ENCODE measurements around the gene COX4I2.

Gene COX4I2

GRCh38 chr20:31637660-31638059, at the start of gene COX4I2:
TSS of gene COX4I2 (plus strand) at chr20:31637912. CDS start at chr20:31639018, 1,106 bp downstream.
- DNase-seq: no peak
- no peak within 1 kb of the TSS for H3K27ac ChIP-seq
- H3K4me3 ChIP-seq (ENCODE audit: low read depth, low read length): no peak within 1 kb of the TSS
- H3K36me3 ChIP-seq (replicated peaks): no peaks in the 10 kb centered on the region
- TF ChIP-seq, protein P1, sequence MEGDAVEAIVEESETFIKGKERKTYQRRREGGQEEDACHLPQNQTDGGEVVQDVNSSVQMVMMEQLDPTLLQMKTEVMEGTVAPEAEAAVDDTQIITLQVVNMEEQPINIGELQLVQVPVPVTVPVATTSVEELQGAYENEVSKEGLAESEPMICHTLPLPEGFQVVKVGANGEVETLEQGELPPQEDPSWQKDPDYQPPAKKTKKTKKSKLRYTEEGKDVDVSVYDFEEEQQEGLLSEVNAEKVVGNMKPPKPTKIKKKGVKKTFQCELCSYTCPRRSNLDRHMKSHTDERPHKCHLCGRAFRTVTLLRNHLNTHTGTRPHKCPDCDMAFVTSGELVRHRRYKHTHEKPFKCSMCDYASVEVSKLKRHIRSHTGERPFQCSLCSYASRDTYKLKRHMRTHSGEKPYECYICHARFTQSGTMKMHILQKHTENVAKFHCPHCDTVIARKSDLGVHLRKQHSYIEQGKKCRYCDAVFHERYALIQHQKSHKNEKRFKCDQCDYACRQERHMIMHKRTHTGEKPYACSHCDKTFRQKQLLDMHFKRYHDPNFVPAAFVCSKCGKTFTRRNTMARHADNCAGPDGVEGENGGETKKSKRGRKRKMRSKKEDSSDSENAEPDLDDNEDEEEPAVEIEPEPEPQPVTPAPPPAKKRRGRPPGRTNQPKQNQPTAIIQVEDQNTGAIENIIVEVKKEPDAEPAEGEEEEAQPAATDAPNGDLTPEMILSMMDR (IDR thresholded peaks at IDR 0.05; ENCODE audit: low read depth, low read length, missing control alignments): no peak
- peaks cover 5% of the 10 kb centered on the region for H3K27me3 ChIP-seq (replicated peaks)
- in situ Hi-C loops (cut with HindIII; ENCODE audit: low pct_ligation_motif_present, low sequenced_read_pairs): no loop called here

DNA sequence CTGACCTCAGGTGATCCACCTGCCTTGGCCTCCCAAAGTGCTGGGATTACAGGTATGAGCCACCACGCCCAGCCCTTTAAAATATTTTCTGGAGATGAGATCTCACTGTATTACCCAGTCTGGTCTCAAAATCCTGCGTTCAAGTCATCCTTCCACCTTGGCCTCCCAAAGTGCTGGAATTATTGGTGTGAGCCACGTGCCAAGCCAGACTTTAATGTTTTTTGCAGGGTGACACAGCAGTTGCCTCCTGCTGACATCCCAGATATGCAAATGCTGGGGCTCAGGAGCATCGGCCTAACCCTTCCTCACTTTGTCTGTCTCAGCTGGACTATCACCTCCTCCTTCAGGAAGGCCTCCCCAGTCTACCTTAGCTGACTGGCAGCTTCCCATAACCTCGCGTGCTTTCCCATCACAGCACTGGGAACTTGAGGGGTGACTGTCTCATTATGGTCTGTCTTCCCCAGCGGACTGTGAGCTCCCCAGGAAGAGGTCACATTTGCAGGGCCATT, 46.9 kb upstream of the COX4I2 start:
- Histone ChIP-seq H3K4me3 (ENCODE audit: low read depth, low read length) (no peak overlapping the region), H3K27me3 (replicated peaks) (no peaks in the 10 kb centered on the region), H3K27ac (no peak overlapping the region), H3K36me3 (replicated peaks) (no peaks in the 10 kb centered on the region)
- no peak for DNase-seq
- in situ Hi-C loops (cut with HindIII; ENCODE audit: low pct_ligation_motif_present, low sequenced_read_pairs): no loop called here
- TF ChIP-seq, protein P1 (IDR thresholded peaks at IDR 0.05; ENCODE audit: low read depth, low read length, missing control alignments): no peak

DNA sequence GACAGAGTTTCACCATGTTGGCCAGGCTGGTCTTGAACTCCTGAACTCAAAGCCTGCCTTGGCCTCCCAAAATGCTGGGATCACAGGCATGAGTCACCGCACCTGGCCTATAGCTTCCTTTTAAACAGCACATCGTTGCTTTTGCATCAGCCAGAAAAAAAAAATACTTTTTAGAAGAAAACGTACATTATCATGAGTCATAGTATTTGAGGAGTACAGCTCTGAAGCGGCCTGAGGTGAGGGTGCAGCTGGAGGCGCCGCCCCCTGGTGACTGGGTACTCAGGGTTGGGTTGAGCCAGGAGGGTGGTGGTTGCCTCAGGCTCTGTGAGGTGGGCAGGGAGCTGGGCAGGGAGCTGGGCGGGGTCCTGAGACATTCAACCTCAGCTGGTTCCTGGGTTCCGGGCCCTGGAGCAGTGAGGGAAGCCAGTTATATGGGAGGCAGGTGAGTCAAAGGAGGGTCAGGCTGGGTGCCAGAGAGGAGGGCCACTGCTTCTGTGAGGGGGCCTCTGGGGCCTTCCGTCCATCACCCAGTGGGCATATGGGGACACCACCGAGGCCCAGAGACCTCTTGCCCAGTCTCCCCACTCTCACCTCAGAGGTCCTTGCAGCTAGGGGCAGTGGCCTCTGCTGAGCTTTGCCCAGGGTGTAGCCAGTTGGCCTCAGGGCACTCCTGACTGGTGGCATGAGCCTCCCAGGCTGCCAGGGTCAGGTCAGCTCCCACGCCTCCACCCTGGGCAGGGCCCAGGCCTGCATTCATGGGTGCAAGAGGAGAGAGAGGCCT, 44.3 kb upstream of the COX4I2 start:
- Histone ChIP-seq H3K27ac (no peak overlapping the region), H3K4me3 (ENCODE audit: low read depth, low read length) (no peak overlapping the region), H3K36me3 (replicated peaks) (no peaks in the 10 kb centered on the region), H3K27me3 (replicated peaks) (no peaks in the 10 kb centered on the region)
- DNase-seq: no peak
- in situ Hi-C loops (cut with HindIII; ENCODE audit: low pct_ligation_motif_present, low sequenced_read_pairs): no loop called here
- TF ChIP-seq, protein P1 (IDR thresholded peaks at IDR 0.05; ENCODE audit: low read depth, low read length, missing control alignments): peak; percentile 32

- Histone ChIP-seq H3K27me3 (replicated peaks) (no peaks in the 10 kb centered on the region), H3K36me3 (replicated peaks) (no peaks in the 10 kb centered on the region), H3K27ac (no peak overlapping the region), H3K4me3 (ENCODE audit: low read depth, low read length) (no peak overlapping the region)
- TF ChIP-seq, protein P1 (IDR thresholded peaks at IDR 0.05; ENCODE audit: low read depth, low read length, missing control alignments): no peak
- in situ Hi-C loops (cut with HindIII; ENCODE audit: low pct_ligation_motif_present, low sequenced_read_pairs): no loop called here
- DNase-seq: no peak
Measured at GRCh38 chr20:31594002-31594557, 43.6 kb upstream of the COX4I2 start.

- H3K27ac ChIP-seq: no peak overlapping the region
- DNase-seq: no peak
- no peaks in the 10 kb centered on the region for H3K27me3 ChIP-seq (replicated peaks)
- H3K36me3 ChIP-seq (replicated peaks): no peaks in the 10 kb centered on the region
- in situ Hi-C loops (cut with HindIII; ENCODE audit: low pct_ligation_motif_present, low sequenced_read_pairs): no loop called here
- no peak overlapping the region for H3K4me3 ChIP-seq (ENCODE audit: low read depth, low read length)
- TF ChIP-seq, protein P1 (IDR thresholded peaks at IDR 0.05; ENCODE audit: low read depth, low read length, missing control alignments): no peak
Measured at GRCh38 chr20:31594558-31595379, 42.9 kb upstream of the COX4I2 start.
